Endothelial cell of umbilical vein (primary cell): ENCODE measurements around the gene BAG3. TPM values are rescaled to one million over a fixed set of nuclear protein-coding genes. Genes with fewer than 3 reads are reported as not detected.

Experiments used
- BruUV-seq: library from RNA; stranded (reverse); fragments of 400-500 nt; replicated peaks from 2 replicates; lab custom pipeline; 2021; lab: Mats Ljungman, UMichigan
- CTCF ChIA-PET: fragments of 300-600, 350-600 bp; sonication (Branson Sonifier 250); formaldehyde crosslinking; loops from one replicate; lab custom pipeline; 2021; ENCODE audit warnings: antibody characterized with exemption, inconsistent platforms; lab: Charles Lee
- POLR2A ChIA-PET: fragments of 300-600, 350-600 bp; sonication (Branson Sonifier 250); formaldehyde crosslinking; loops from one replicate; lab custom pipeline; 2021; ENCODE audit warnings: antibody characterized with exemption, inconsistent platforms; lab: Charles Lee
- DNase-seq: peaks from one replicate; pipeline ENCODE4 v3.0.0-alpha.2; 2011; ENCODE audit warnings: low read depth, low spot score
- FAIRE-seq: peaks from 2 replicates; lab custom pipeline; 2011; peaks lifted over from hg19 to GRCh38; lab: Jason Lieb, UNC
- H2AFZ ChIP-seq: 2 replicates; pipeline ENCODE4 v1.6.0; 2012; ENCODE audit warnings: low read depth, low read length, control low read depth, inconsistent platforms
- H3K27ac ChIP-seq: 2 replicates; pipeline ENCODE4 v1.5.1; 2011; ENCODE audit warnings: low read depth, mild to moderate bottlenecking, control low read depth, low read length, moderate library complexity; ENCODE audit not compliant: insufficient read depth
- H3K27me3 ChIP-seq, 2 experiments: 2 replicates each; pipeline versions ENCODE4 v1.6.0 to v1.6.1; 2011; ENCODE audit warnings: low read length in 2 of 2, mixed read lengths in 1 of 2; ENCODE audit not compliant: control insufficient read depth in 2 of 2, insufficient read depth in 2 of 2
- H3K36me3 ChIP-seq, 2 experiments: 2 replicates in 1 of 2; 3 replicates in 1 of 2; pipeline ENCODE4 v1.5.1; 2011; ENCODE audit warnings: low read length in 2 of 2, mild to moderate bottlenecking in 1 of 2, moderate library complexity in 1 of 2; ENCODE audit not compliant: control insufficient read depth in 2 of 2, insufficient read depth in 2 of 2; ENCODE audit errors: extremely low read depth in 1 of 2
- H3K4me1 ChIP-seq: 3 replicates; pipeline ENCODE4 v1.5.1; 2011; ENCODE audit warnings: mild to moderate bottlenecking, low read length; ENCODE audit not compliant: control insufficient read depth, insufficient read depth; ENCODE audit errors: extremely low read depth
- H3K4me2 ChIP-seq: 2 replicates; pipeline ENCODE4 v1.6.1; 2011; ENCODE audit warnings: low read length, control low read depth, mixed read lengths; ENCODE audit not compliant: insufficient read depth
- H3K4me3 ChIP-seq, 3 experiments: fragments of 200-600 bp in 1 of 3; sonication (generic), shearing (Covaris generic) in 1 of 3; replicated peaks in 1 of 3; 2 replicates each; pipeline ENCODE4 v1.5.1; 2011 to 2016; ENCODE audit warnings: control low read depth in 3 of 3, low read length in 3 of 3, mild to moderate bottlenecking in 2 of 3, inconsistent platforms in 1 of 3, low read depth in 1 of 3, moderate library complexity in 1 of 3; ENCODE audit not compliant: insufficient read depth in 1 of 3
- H3K79me2 ChIP-seq: 2 replicates; pipeline ENCODE4 v1.6.0; 2012; ENCODE audit warnings: low read length, inconsistent platforms; ENCODE audit not compliant: control insufficient read depth, insufficient read depth
- H3K9ac ChIP-seq: replicated peaks from 2 replicates; pipeline ENCODE3; 2011; ENCODE audit warnings: low read length, control low read depth; ENCODE audit not compliant: insufficient read depth; ENCODE audit errors: extremely low read depth
- H3K9me1 ChIP-seq: replicated peaks from 3 replicates; pipeline ENCODE4 v1.6.0; 2011; ENCODE audit warnings: mild to moderate bottlenecking, low read length; ENCODE audit not compliant: control insufficient read depth, insufficient read depth; ENCODE audit errors: extremely low read depth
- H3K9me3 ChIP-seq: replicated peaks from 2 replicates; pipeline ENCODE4 v1.5.1; 2012; ENCODE audit warnings: low read length, inconsistent platforms; ENCODE audit not compliant: control insufficient read depth, insufficient read depth
- H4K20me1 ChIP-seq: replicated peaks from 2 replicates; pipeline ENCODE3; 2011; ENCODE audit warnings: mild to moderate bottlenecking, low read length; ENCODE audit not compliant: control insufficient read depth, insufficient read depth; ENCODE audit errors: extremely low read depth
- CTCF ChIP-seq, 2 donors: IDR thresholded peaks; 1 replicate in 1 of 2; 2 replicates in 1 of 2; pipeline ENCODE4 v1.5.1; 2011; ENCODE audit warnings: low read length in 2 of 2, mild to moderate bottlenecking in 2 of 2, moderate library complexity in 2 of 2, control low read depth in 1 of 2, inconsistent platforms in 1 of 2, low read depth in 1 of 2; ENCODE audit not compliant: insufficient read depth in 1 of 2; ENCODE audit errors: extremely low read depth in 1 of 2
- EZH2 ChIP-seq: IDR thresholded peaks from 2 replicates; pipeline ENCODE4 v1.6.1; 2012; ENCODE audit warnings: borderline replicate concordance, low read depth, mild to moderate bottlenecking, moderate library complexity, low read length, inconsistent platforms; ENCODE audit not compliant: severe bottlenecking
- FOS ChIP-seq: IDR thresholded peaks from 2 replicates; pipeline ENCODE4 v1.6.1; 2011; ENCODE audit warnings: mild to moderate bottlenecking, low read length, moderate library complexity, borderline replicate concordance; ENCODE audit not compliant: insufficient read depth
- GATA2 ChIP-seq: IDR thresholded peaks from 2 replicates; pipeline ENCODE4 v1.7.0; 2011; ENCODE audit warnings: low read depth, mild to moderate bottlenecking, moderate library complexity, mixed read lengths, low read length; ENCODE audit not compliant: insufficient read length, insufficient read depth
- JUN ChIP-seq: IDR thresholded peaks from 2 replicates; pipeline ENCODE4 v1.6.1; 2011; ENCODE audit warnings: borderline replicate concordance, low read depth; ENCODE audit not compliant: insufficient read length, insufficient read depth
- MYC ChIP-seq: IDR thresholded peaks from one replicate; pipeline ENCODE4 v1.6.1; 2011; ENCODE audit warnings: mild to moderate bottlenecking, low read depth, low read length
- POLR2A ChIP-seq: IDR thresholded peaks from 2 replicates; pipeline ENCODE4 v1.6.1; 2012; ENCODE audit warnings: low read depth, mild to moderate bottlenecking, control low read depth, low read length
- POLR2AphosphoS5 ChIP-seq: IDR thresholded peaks from 2 replicates; pipeline ENCODE4 v1.6.1; 2012; ENCODE audit warnings: low read depth, mild to moderate bottlenecking, control low read depth, low read length, moderate library complexity; ENCODE audit not compliant: insufficient read depth
- dilution Hi-C: fragments of 300-500 bp; cut with MboI; formaldehyde crosslinking; loops from one replicate; pipeline ENCODE4 v1.15.0; 2019; ENCODE audit warnings: low sequenced_read_pairs; ENCODE audit not compliant: extremely low pct_ligation_motif_present
- intact Hi-C: fragments of 100-400 bp; cut with micrococcal nuclease; formaldehyde crosslinking; loops from one replicate; pipeline ENCODE4 v1.10.0; 2022
- polyA plus RNA-seq, 4 experiments: library from polyadenylated mRNA; depleted of rRNA in 3 of 4; stranded (reverse) in 3 of 4; unstranded in 1 of 4; fragments of >200 nt; gene quantifications; 2 replicates each; pipeline versions ENCODE4 v1.2.1 to v1.2.3, GENCODE V29; 2011 to 2012; ENCODE audit warnings: missing spikeins in 1 of 4
- total RNA-seq: library from RNA; stranded (reverse); gene quantifications from 2 replicates; pipeline ENCODE4 v1.2.3, GENCODE V29; 2021
- TF ChIP-seq, protein P1 (sequence below): IDR thresholded peaks from 2 replicates; pipeline ENCODE4 v1.6.1; 2011; ENCODE audit not compliant: insufficient read depth, insufficient read length

Gene BAG3
- total and polyA plus RNA-seq, 2 donors (not counting 3 experiments of a cell fraction or from before 2014, with no cell fraction given): 25.2 to 66.7 TPM

DNA sequence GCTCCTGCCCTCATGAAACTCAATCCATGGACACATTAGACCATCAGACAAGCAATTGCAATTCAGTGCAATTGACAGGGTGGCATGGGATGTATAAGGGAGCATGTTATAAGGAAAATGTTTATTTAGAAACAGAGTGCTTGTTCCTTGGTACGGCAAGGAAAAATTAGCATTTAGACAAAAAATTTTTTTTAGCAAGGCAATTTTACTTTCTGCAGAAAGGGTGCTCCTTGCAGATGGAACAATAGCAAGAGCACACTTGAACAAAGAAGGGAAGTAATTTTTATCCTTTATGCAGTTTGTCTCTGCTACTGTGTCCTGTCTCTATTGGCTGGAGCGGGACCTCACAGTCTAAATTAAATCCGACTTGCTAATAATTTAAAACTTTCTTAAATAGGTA, 6.2 kb upstream of the BAG3 start:
- Histone ChIP-seq H3K4me2 (no peak overlapping the region), H3K4me3 (no peak overlapping the region), H3K27ac (no peak overlapping the region), H3K36me3 (no peaks in the 10 kb centered on the region), H4K20me1 (no peaks in the 10 kb centered on the region), H3K79me2 (no peaks in the 10 kb centered on the region), H3K9me1 (no peaks in the 10 kb centered on the region), H3K4me1 (no peaks in the 10 kb centered on the region), H3K9ac (no peak overlapping the region), H2AFZ (no peak overlapping the region), H3K9me3 (no peaks in the 10 kb centered on the region), H3K27me3 (peaks cover 0 to 2% of the 10 kb centered on the region in 2 experiments)
- dilution Hi-C loops: no loop called here
- no peak for FAIRE-seq
- POLR2A ChIA-PET: no interaction called here
- BruUV-seq: no TSS peak
- no peak for DNase-seq
- TF ChIP-seq EZH2: no peak
- TF ChIP-seq, protein P1, sequence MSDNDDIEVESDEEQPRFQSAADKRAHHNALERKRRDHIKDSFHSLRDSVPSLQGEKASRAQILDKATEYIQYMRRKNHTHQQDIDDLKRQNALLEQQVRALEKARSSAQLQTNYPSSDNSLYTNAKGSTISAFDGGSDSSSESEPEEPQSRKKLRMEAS: no peak
- TF ChIP-seq JUN: no peak
- no peak for TF ChIP-seq CTCF (IDR thresholded peaks at IDR 0.05; ENCODE audit: extremely low read depth in 1 of 2, insufficient read depth in 1 of 2, low read depth in 1 of 2, low read length in 2 of 2)
- TF ChIP-seq POLR2AphosphoS5: no peak
- TF ChIP-seq POLR2A: no peak
- TF ChIP-seq MYC: no peak
- no peak for TF ChIP-seq FOS
- TF ChIP-seq GATA2: no peak
- intact Hi-C loops: no loop called here
- CTCF ChIA-PET: no interaction called here
